SU-DHL-6 (cell line): ENCODE measurements around the gene PTPRE.

ENCODE experiments used
- CTCF ChIP-seq: fragments of 200-600 bp; sonication (generic); IDR thresholded peaks from one replicate; pipeline ENCODE4 v1.5.1; 2017; ENCODE audit warnings: antibody characterized with exemption, mild to moderate bottlenecking, low read length, moderate library complexity; ENCODE audit not compliant: insufficient read depth, poor library complexity, severe bottlenecking
- EZH2phosphoT487 ChIP-seq: fragments of 200-600 bp; sonication (generic), shearing (Covaris generic); conservative IDR thresholded peaks from 2 replicates; pipeline ENCODE4 v1.6.1; 2018; ENCODE audit warnings: mild to moderate bottlenecking, antibody characterized with exemption, low read length, moderate library complexity, mixed read lengths

DNA sequence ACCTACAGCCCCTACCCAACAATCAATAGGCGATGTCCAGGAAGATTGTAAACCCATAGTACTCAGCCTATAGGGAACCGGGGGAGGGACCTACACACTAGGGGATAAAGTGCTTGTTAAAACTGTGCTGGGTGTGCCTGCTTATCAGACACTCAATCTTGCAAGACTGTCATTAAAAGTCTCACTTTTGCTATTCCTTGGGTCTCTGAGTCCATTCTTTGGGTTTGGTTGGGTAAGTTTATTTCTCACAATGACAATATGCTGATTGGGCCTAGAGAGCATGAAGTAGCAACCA is 45.6 kb downstream of the PTPRE start:
- TF ChIP-seq CTCF, result no peak
- TF ChIP-seq EZH2phosphoT487, result no peak
